Activated naive CD8-positive, alpha-beta T cell (primary cell): Measurements from ENCODE around the gene CYP20A1.
"Not testable (repeated sequence)": the region's sequence is repeated elsewhere in the genome, so short reads cannot be mapped to it uniquely, and the experiment has no call there.

Source experiments
- H3K27ac Mint-ChIP-seq: one replicate; pipeline ENCODE4 v1.8.0; 2021; ENCODE audit warnings: mixed read lengths
- H3K27me3 Mint-ChIP-seq: one replicate; pipeline ENCODE4 v1.8.0; 2021; ENCODE audit warnings: mixed read lengths
- H3K36me3 Mint-ChIP-seq: one replicate; pipeline ENCODE4 v1.8.0; 2021; ENCODE audit warnings: mixed read lengths
- H3K4me1 Mint-ChIP-seq: one replicate; pipeline ENCODE4 v1.8.0; 2021; ENCODE audit warnings: low read depth, mixed read lengths
- H3K4me3 Mint-ChIP-seq: one replicate; pipeline ENCODE4 v1.8.0; 2021; ENCODE audit warnings: mild to moderate bottlenecking, mixed read lengths
- H3K9me3 Mint-ChIP-seq: one replicate; pipeline ENCODE4 v1.8.0; 2021; ENCODE audit warnings: low read depth, mixed read lengths

The CYP20A1 gene, protein sequence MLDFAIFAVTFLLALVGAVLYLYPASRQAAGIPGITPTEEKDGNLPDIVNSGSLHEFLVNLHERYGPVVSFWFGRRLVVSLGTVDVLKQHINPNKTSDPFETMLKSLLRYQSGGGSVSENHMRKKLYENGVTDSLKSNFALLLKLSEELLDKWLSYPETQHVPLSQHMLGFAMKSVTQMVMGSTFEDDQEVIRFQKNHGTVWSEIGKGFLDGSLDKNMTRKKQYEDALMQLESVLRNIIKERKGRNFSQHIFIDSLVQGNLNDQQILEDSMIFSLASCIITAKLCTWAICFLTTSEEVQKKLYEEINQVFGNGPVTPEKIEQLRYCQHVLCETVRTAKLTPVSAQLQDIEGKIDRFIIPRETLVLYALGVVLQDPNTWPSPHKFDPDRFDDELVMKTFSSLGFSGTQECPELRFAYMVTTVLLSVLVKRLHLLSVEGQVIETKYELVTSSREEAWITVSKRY

DNA sequence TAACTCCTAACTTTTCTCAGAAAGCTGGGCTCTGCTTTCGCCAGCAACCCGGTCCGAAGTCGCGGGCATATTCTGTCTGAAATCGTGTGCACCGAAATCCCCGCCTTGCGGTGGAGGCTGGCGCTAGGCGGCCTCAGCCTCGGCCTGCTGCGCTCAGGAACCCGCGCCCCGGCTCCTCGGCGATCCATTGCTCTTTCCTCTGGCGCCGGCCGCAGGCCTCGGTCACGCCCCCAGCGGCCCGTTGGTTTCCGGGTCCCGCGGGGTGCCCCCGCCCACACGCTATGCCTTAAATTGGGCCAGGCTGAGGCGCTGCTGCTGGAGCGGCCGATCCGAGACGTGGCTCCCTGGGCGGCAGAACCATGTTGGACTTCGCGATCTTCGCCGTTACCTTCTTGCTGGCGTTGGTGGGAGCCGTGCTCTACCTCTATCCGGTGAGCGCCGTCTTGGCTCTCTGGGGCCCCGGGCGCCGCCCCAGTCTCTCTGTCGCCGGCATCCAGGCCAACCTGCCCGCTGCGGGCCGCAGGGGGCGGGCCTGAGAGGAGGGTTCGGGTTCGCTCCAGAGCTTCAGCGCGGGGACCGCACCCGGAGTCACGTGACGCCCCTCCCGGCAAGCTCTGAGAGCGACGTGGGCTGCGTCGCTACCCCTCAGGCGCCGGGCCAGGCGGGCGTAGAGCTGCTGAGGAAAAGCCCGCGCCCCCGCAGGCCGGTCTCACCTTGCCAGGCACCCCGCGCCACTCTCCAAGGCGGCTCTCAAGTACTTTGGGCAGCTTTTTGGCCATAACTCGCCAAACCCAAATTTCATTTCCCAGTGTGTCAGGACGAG, at the start of gene CYP20A1:
Gene CYP20A1, plus strand, starts transcription at position 315 of the 823 bp plus-strand sequence. Its CDS starts 45 bp downstream, at position 360.
- Mint-ChIP-seq H3K4me1 (peaks cover 34% of the 10 kb centered on the region), H3K4me3 (peak within 1 kb of the TSS; percentile 100), H3K27me3 (no peaks in the 10 kb centered on the region), H3K36me3 (peaks cover 11% of the 10 kb centered on the region), H3K9me3 (no peaks in the 10 kb centered on the region), H3K27ac (peak within 1 kb of the TSS; percentile 100)

DNA sequence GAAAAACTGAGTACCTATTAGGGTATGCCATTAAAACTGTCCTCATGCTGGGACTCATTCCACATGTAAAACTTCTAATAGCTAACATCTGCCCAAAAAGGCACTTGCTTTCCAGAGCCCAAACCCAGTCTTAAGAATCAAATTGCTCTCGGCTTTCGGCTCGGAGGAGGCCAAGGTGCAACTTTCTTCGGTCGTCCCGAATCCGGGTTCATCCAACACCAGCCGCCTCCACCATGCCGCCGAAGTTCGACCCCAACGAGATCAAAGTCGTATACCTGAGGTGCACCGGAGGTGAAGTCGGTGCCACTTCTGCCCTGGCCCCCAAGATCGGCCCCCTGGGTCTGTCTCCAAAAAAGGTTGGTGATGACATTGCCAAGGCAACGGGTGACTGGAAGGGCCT, 48.3 kb upstream of the CYP20A1 start:
- not testable (repeated sequence) for H3K4me1 Mint-ChIP-seq, H3K9me3 Mint-ChIP-seq, H3K27ac Mint-ChIP-seq, H3K4me3 Mint-ChIP-seq, H3K27me3 Mint-ChIP-seq
- H3K36me3 Mint-ChIP-seq, result peaks cover 20% of the 10 kb centered on the region

DNA sequence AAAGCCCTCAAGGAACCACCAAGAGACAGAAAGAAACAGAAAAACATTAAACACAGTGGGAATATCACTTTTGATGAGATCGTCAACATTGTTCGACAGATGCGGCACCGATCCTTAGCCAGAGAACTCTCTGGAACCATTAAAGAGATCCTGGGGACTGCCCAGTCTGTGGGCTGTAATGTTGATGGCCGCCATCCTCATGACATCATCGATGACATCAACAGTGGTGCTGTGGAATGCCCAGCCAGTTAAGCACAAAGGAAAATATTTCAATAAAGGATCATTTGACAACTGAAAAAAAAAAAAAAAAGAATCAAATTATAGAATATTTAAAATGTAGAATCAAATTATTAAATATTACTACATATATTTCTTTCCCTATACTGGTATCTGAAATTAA, 47.8 kb upstream of the CYP20A1 start:
- not testable (repeated sequence) for H3K27me3 Mint-ChIP-seq, H3K9me3 Mint-ChIP-seq, H3K4me1 Mint-ChIP-seq, H3K4me3 Mint-ChIP-seq, H3K27ac Mint-ChIP-seq
- peaks cover 15% of the 10 kb centered on the region for H3K36me3 Mint-ChIP-seq

DNA sequence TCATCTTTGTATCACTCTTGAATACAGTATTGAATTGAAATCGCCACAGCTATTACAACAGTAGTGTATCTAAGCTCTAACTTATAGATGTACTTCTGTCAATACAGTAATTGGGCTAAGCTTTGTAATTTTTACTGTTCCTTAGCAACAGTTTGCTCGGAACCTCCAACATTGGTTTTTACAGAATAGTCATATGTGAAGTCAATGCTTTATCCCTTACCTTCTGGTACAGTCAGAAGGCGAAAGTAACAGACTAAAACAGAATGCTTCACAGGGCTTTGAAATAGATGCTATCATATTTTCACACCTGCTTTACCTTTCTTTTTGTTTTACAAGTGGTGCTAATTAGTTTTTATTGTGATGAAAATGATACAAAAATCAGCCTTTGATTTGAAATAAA, 46.9 kb upstream of the CYP20A1 start:
- Mint-ChIP-seq H3K9me3 (no peaks in the 10 kb centered on the region), H3K4me1 (no peaks in the 10 kb centered on the region), H3K27ac (no peak overlapping the region), H3K36me3 (peaks cover 15% of the 10 kb centered on the region), H3K4me3 (no peak overlapping the region), H3K27me3 (no peaks in the 10 kb centered on the region)

DNA sequence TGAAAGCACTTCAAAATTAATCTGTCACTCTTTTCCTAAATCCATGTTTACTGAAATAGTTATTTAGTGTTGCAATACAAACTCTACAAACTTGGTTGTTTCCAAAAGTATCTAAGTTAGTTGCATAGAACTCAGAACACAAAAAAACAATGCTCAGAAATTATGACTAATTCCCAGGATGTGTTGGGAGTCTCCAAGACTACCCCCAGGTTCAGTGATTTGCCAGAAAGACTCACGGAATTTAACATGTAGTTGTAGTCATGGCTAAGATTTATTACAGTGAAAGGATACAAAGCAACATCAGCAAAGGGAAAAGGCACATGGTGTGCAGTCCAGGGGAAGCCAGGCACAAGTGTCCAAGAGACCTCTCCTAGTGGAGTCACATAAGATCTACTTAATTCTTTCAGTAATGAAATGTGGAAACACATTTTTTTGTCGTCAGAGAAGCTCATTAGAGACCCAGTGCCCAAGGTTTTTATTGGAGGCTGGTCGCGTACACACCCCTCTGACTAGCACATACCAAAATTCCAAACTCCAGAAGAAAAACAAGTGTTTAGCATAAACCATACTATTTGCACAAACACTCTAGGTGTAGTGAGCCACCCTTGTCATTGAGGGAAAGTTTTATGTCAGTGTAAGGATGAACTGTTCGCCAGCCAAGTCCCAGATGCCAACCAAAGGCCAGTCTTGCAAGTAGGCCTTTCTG, 43.3 kb upstream of the CYP20A1 start:
- no peak overlapping the region for H3K27ac Mint-ChIP-seq
- H3K4me1 Mint-ChIP-seq, result no peaks in the 10 kb centered on the region
- no peak overlapping the region for H3K4me3 Mint-ChIP-seq
- no peaks in the 10 kb centered on the region for H3K9me3 Mint-ChIP-seq
- peaks cover 8% of the 10 kb centered on the region for H3K36me3 Mint-ChIP-seq
- H3K27me3 Mint-ChIP-seq, result no peaks in the 10 kb centered on the region

DNA sequence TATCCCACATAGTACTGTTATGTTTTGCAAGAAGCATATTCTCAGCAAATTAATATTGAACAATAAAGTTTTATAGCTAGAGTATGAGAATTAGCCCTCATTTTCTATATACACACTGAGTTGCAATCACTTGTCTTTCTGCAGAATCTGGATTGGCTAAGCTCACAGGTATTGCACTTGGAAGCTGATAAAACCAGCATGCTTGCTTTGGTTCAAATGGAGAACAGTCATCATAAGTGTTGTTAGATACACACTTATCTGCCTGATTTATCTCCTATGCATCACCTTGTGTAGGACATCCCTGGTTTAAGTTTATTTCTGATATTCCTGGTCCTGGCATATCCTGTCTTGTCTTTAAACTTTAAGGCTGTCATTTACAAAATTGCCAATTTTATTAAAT, 38.0 kb upstream of the CYP20A1 start:
- Mint-ChIP-seq H3K4me1 (no peaks in the 10 kb centered on the region), H3K4me3 (no peak overlapping the region), H3K27ac (no peak overlapping the region), H3K36me3 (peaks cover 2% of the 10 kb centered on the region), H3K9me3 (no peaks in the 10 kb centered on the region), H3K27me3 (no peaks in the 10 kb centered on the region)

DNA sequence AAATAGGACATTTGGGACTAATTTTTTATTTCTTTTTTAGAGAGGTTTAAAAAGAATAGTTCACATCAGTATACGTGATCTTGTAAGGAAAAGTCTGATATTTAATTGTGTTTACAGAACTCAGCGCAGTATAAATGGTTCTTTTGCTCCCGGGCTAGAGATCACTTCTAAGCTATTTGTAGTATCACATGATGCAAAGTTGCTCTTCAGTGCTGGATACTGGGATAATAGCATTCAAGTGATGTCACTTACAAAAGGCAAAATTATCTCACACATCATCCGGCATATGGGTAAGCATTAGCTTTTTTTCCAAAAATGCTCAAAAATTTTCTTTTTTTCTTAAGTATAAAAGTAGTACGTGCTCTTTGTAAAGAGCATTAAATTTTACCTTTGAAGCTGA, 37.4 kb upstream of the CYP20A1 start:
- H3K27me3 Mint-ChIP-seq, result no peaks in the 10 kb centered on the region
- no peak overlapping the region for H3K27ac Mint-ChIP-seq
- no peaks in the 10 kb centered on the region for H3K9me3 Mint-ChIP-seq
- H3K4me3 Mint-ChIP-seq, result no peak overlapping the region
- H3K4me1 Mint-ChIP-seq, result no peaks in the 10 kb centered on the region
- peaks cover 5% of the 10 kb centered on the region for H3K36me3 Mint-ChIP-seq

DNA sequence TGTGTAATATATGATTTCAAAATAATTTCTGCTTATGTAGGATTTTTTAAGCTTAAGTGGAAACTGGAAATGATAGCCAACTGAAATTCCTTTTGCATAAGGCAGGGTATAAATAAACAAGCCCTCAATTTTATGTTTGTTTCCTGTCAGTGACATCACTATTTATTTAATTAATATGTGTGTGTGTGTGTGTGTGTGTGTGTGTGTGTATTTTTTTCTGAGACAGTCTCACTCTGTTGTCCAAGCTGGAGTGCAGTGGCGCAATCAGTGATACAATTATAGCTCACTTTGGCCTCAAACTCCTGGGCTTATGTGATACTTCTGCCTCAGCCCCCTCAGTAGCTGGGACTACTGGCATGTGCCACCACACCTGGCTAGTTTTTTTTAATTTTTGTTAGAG, 29.3 kb upstream of the CYP20A1 start:
- Mint-ChIP-seq H3K27me3 (no peaks in the 10 kb centered on the region), H3K4me1 (peaks cover 10% of the 10 kb centered on the region), H3K4me3 (no peak overlapping the region)

DNA sequence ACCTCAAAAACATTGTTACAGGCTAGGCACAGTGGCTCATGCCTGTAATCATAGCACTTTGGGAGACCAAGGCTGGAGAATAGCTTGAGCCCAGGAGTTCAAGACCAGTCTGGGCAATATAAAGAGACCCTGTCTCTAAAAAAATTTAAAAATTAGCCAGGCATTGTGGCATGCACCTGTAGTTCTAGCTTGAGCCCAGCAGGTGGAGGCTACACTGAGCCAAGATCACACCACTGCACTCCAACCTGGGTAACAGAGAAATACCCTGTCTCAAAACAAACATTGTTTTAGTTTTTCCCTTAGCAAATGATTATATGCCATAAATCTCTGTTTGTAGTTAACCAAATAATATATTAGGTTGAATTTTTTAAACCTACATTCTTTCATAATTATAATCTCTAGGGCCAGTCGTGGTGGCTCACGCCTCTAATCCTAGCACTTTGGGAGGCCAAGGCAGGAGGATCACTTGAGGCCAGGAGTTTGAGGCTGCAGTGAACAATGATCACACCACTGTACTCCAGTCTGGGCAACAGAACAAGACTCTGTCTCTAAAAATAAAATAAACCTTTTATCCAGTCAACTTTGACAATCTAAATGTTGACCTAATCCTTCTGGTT, 13.3 kb upstream of the CYP20A1 start:
- no peaks in the 10 kb centered on the region for H3K27me3 Mint-ChIP-seq
- peaks cover 2% of the 10 kb centered on the region for H3K36me3 Mint-ChIP-seq
- H3K9me3 Mint-ChIP-seq, result no peaks in the 10 kb centered on the region
- no peak overlapping the region for H3K4me3 Mint-ChIP-seq
- no peak overlapping the region for H3K27ac Mint-ChIP-seq
- no peaks in the 10 kb centered on the region for H3K4me1 Mint-ChIP-seq

More for the DNA sequence above, 29.3 kb upstream of the CYP20A1 start:
- H3K36me3 Mint-ChIP-seq, result peaks cover 17% of the 10 kb centered on the region
- no peaks in the 10 kb centered on the region for H3K9me3 Mint-ChIP-seq
- H3K27ac Mint-ChIP-seq, result no peak overlapping the region

DNA sequence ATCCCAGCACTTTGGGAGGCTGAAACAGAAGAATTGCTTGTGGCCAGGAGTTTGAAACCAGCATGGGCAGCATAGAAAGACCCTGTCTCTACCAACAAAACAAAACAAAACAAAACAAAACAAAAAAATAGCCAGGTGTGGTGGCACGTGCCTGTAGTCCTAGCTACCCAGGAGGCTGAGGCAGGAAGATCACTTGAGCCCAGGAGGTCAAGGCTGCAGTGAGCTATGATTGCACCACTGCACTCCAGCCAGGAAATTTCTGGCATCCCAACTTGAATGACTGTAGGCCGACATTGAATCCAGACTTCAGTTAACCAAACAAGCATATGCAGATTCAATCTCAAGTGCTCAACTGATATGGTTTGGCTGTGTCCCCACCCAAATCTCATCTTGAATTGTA, 9.1 kb upstream of the CYP20A1 start:
- not testable (repeated sequence) for H3K27me3 Mint-ChIP-seq, H3K9me3 Mint-ChIP-seq, H3K4me3 Mint-ChIP-seq, H3K4me1 Mint-ChIP-seq, H3K36me3 Mint-ChIP-seq, H3K27ac Mint-ChIP-seq

DNA sequence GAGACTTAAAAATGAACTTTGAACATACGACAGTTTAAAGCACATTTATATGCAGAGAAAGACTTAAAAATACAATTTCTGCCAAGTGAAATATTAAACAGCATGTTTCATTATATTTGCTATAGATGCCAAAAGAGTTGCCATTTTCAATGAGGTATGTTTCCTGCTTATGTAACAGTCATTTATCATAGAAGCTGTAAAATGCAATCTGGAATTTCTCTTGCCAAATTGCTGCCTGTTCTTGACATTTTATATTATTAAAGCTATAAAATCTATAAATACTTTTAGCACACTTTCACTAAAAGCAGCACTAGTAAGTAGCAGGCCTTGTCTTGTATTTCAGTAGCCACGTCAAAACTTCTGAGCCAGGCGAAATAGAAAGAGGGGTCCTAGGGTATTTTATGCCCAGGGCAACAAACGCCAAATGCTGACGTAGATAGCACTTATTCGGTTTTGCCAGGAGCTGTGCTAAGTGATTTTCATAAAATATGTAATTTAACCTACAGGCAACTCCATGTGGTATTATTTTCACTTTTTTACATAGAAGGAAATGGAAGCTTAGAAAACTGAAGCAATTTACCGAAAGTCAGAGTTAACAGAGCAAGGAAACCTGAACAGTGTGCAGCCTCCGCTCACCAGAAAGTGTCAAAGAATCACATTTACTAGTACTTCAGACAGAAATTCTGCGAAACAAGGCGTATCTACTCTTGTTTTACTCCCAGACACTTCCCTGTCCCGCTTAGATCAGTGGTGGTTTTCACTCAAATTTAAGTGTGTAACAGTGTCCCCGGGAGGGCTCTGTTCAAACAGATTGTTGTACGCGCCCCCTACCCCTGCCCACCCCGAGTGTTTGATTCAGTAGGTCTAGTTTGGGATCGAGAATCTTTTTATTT, 1.2 kb upstream of the CYP20A1 start:
- H3K27me3 Mint-ChIP-seq, result no peaks in the 10 kb centered on the region
- H3K4me1 Mint-ChIP-seq, result peaks cover 26% of the 10 kb centered on the region
- peak overlapping the region; percentile 61 for H3K27ac Mint-ChIP-seq
- H3K9me3 Mint-ChIP-seq, result no peaks in the 10 kb centered on the region
- H3K36me3 Mint-ChIP-seq, result peaks cover 7% of the 10 kb centered on the region
- peak overlapping the region; percentile 100 for H3K4me3 Mint-ChIP-seq

DNA sequence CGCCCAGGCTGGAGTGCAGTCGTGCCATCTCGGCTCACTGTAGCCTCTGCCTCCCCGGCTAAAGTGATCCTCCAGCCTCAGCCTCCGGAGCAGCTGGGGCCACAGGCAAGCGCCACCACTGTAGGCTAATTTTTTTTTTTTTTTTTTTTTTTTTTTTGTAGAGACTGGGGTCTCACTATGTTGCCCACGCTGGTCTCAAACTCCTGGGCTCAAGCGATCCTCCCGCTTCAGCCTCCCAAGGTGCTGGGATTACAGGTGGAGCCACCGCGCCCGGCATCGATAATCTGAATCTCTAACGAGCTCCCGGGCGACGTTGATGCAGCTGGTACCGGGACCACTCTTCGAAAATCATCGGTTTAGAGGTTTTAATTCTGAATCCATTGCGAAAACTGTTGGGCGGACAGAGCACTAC, 520 bp upstream of the CYP20A1 start:
- H3K4me1 Mint-ChIP-seq, result peaks cover 32% of the 10 kb centered on the region
- peak overlapping the region; percentile 100 for H3K4me3 Mint-ChIP-seq
- no peaks in the 10 kb centered on the region for H3K9me3 Mint-ChIP-seq
- H3K36me3 Mint-ChIP-seq, result peaks cover 10% of the 10 kb centered on the region
- peak overlapping the region; percentile 100 for H3K27ac Mint-ChIP-seq
- no peaks in the 10 kb centered on the region for H3K27me3 Mint-ChIP-seq

DNA sequence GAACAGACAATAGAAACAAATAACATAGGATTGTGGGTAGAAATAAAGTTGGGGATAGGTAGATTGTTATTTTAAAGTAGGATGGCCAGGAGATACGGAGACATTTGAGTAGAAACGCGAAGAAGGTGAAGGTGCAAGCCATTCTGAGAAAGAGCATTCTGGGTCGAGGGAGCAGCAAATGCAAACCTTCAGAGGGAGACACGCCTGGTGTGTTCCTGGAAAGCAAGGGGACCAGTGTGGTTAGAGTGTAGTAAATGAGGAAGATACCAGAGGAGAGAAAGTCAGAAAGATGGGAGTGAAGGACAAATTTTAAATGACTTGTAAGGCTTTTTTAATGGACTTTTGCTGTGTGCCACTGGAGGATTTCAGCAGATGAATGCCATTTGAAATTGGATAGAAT, 1.7 kb downstream of the CYP20A1 start:
- Mint-ChIP-seq H3K4me3 (peak overlapping the region; percentile 100), H3K36me3 (peaks cover 15% of the 10 kb centered on the region), H3K4me1 (peaks cover 39% of the 10 kb centered on the region), H3K27ac (peak overlapping the region; percentile 6), H3K9me3 (no peaks in the 10 kb centered on the region), H3K27me3 (no peaks in the 10 kb centered on the region)

DNA sequence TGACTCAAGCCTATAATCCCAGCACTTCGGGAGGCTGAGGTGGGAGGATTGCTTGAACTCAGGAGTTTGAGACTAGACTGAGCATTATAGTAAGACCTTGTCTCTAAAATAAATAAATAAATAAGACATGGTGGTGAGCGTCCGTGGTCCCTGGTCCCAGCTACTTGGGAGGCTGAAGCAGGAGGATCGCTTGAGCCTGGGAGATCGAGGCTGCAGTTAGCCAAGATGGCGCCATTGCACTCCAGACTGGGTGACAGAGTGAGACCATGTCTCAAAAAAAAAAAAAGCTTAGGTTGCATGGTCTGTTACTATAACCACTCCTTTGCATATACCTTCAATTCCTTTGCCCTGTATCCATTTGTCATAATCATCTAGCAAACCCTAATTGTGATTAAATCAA, 3.7 kb downstream of the CYP20A1 start:
- Mint-ChIP-seq H3K4me1 (peaks cover 45% of the 10 kb centered on the region), H3K9me3 (no peaks in the 10 kb centered on the region), H3K27me3 (no peaks in the 10 kb centered on the region), H3K27ac (peak overlapping the region; percentile 35), H3K36me3 (peaks cover 20% of the 10 kb centered on the region), H3K4me3 (no peak overlapping the region)
